Activated CD4-positive, CD25-positive, alpha-beta regulatory T cell treated with anti-CD3 and anti-CD28 coated beads, Interleukin-2, amount 50 U/mL, for 16 hours (primary cell): ENCODE measurements around the gene TINAGL1.

Experiments
- DNase-seq: peaks from one replicate; pipeline ENCODE4 v3.0.0-alpha.2; 2020; ENCODE audit warnings: low read depth, low spot score

Gene TINAGL1

GRCh38 chr1:31607360-31607759 is 31.0 kb downstream of the TINAGL1 start:
- DNase-seq: no peak

- DNase-seq: no peak
Observed at GRCh38 chr1:31609514-31610118, 33.3 kb downstream of the TINAGL1 start.

- no peak for DNase-seq
Observed at GRCh38 chr1:31614414-31615005, 38.2 kb downstream of the TINAGL1 start.

- no peak for DNase-seq
Observed at GRCh38 chr1:31615414-31615813, 39.1 kb downstream of the TINAGL1 start.

GRCh38 chr1:31615939-31616338 is 39.6 kb downstream of the TINAGL1 start:
- DNase-seq: no peak

GRCh38 chr1:31617218-31617915 is 41.1 kb downstream of the TINAGL1 start, which contains the start of gene HCRTR1:
Gene HCRTR1 (plus strand): TSS chr1:31617689. CDS start chr1:31619193, 1,504 bp downstream.
- DNase-seq: no peak

- no peak for DNase-seq
Observed at GRCh38 chr1:31617916-31618746, 41.8 kb downstream of the TINAGL1 start.

- DNase-seq: no peak
Observed at GRCh38 chr1:31618916-31619846, 42.9 kb downstream of the TINAGL1 start.

GRCh38 chr1:31620631-31621497 is 44.5 kb downstream of the TINAGL1 start:
- DNase-seq: no peak

GRCh38 chr1:31621498-31621820 is 45.1 kb downstream of the TINAGL1 start:
- DNase-seq: no peak

- DNase-seq: no peak
Observed at GRCh38 chr1:31621847-31622730, 45.8 kb downstream of the TINAGL1 start.

- no peak for DNase-seq
Observed at GRCh38 chr1:31623365-31623764, 47.0 kb downstream of the TINAGL1 start.

GRCh38 chr1:31624309-31624708 is 48.0 kb downstream of the TINAGL1 start:
- DNase-seq: no peak

GRCh38 chr1:31624731-31625514 is 48.6 kb downstream of the TINAGL1 start:
- no peak for DNase-seq

- no peak for DNase-seq
Observed at GRCh38 chr1:31625561-31626222, 49.4 kb downstream of the TINAGL1 start.

- no peak for DNase-seq
Observed at GRCh38 chr1:31626223-31627207, 50.2 kb downstream of the TINAGL1 start.
